HG03520 (cell line): ENCODE data around the gene FOLR1.

ENCODE experiments used
- ATAC-seq: cut with Tn5 transposase; IDR thresholded peaks from one replicate; pipeline ENCODE4 v1.9.1; 2021; ENCODE audit warnings: mild to moderate bottlenecking, moderate library complexity; ENCODE audit not compliant: unreplicated experiment

Gene FOLR1

GRCh38 chr11:72233773-72234513, 42.0 kb downstream of the FOLR1 start:
- no peak for ATAC-seq

GRCh38 chr11:72234514-72234830, 42.5 kb downstream of the FOLR1 start:
- ATAC-seq = no peak

- ATAC-seq = no peak
These were observed 43.0 kb downstream of the FOLR1 start for GRCh38 chr11:72234920-72235319.

GRCh38 chr11:72235351-72236057, 43.6 kb downstream of the FOLR1 start:
- ATAC-seq = no peak

- ATAC-seq = no peak
These were observed 44.2 kb downstream of the FOLR1 start for GRCh38 chr11:72236083-72236697.

- ATAC-seq = no peak
These were observed 44.8 kb downstream of the FOLR1 start for GRCh38 chr11:72236774-72237111.

- ATAC-seq = no peak
These were observed 45.4 kb downstream of the FOLR1 start for GRCh38 chr11:72237112-72237931.

GRCh38 chr11:72238040-72238450, 46.1 kb downstream of the FOLR1 start:
- ATAC-seq = no peak

- ATAC-seq = no peak
These were observed 46.8 kb downstream of the FOLR1 start for GRCh38 chr11:72238492-72239312.

GRCh38 chr11:72239313-72239848, 47.4 kb downstream of the FOLR1 start:
- no peak for ATAC-seq

GRCh38 chr11:72239849-72240460, 48.0 kb downstream of the FOLR1 start:
- ATAC-seq = no peak

GRCh38 chr11:72240461-72241290, 48.7 kb downstream of the FOLR1 start:
- ATAC-seq = no peak

GRCh38 chr11:72241291-72241781, 49.4 kb downstream of the FOLR1 start:
- no peak for ATAC-seq

- ATAC-seq = no peak
These were observed 50.2 kb downstream of the FOLR1 start for GRCh38 chr11:72242141-72242540.

GRCh38 chr11:72243173-72244059, 51.5 kb downstream of the FOLR1 start:
- no peak for ATAC-seq

GRCh38 chr11:72244060-72244360, 52.1 kb downstream of the FOLR1 start, which contains the start of gene PHOX2A:
Gene PHOX2A (minus strand): TSS chr11:72244176. CDS start chr11:72244004, 172 bp downstream.
- no peak for ATAC-seq

- ATAC-seq = no peak
These were observed 52.7 kb downstream of the FOLR1 start for GRCh38 chr11:72244361-72245262.
